ENCODE data around the gene ERC1. TPM values are rescaled to one million over a fixed set of nuclear protein-coding genes. Genes with fewer than 3 reads are reported as not detected.

The ERC1 gene
- total RNA-seq, 1 donor from 2014 or later: 16.6 TPM

DNA sequence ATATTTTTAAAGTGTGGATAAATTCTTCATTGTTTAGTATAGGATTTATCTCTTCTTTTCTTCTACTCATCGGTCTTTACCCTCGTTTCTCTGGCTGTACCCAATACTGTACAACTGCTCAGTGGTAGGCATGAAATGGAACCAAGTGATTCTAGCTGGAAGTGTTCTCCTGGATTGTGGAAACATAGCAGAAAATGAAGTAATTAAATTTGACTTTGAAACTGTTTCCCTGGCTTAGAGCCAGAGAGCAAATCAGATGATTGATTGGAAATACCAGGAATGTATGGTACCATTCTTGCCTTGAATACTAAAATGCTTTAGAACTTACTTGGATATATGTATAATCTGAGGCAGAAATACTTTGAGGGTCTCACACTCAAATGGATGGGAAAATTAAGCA is 292.3 kb downstream of the ERC1 start:
- Histone ChIP-seq H3K27me3 (ENCODE audit: control insufficient read depth, insufficient read depth, low read length) (no peaks in the 10 kb centered on the region), H3K4me3 (ENCODE audit: low read depth, low read length) (no peak overlapping the region), H3K36me3 (ENCODE audit: control insufficient read depth, insufficient read depth, low read length) (no peaks in the 10 kb centered on the region)
- no peak for DNase-seq (ENCODE audit: low read depth)
- no peak for FAIRE-seq
- no peak for TF ChIP-seq CTCF (IDR thresholded peaks at IDR 0.05; ENCODE audit: insufficient read depth, low read length, severe bottlenecking)

GRCh38 chr12:1284611-1285010 is 293.6 kb downstream of the ERC1 start:
- H3K36me3 ChIP-seq (ENCODE audit: control insufficient read depth, insufficient read depth, low read length): no peaks in the 10 kb centered on the region
- H3K4me3 ChIP-seq (ENCODE audit: low read depth, low read length): no peak overlapping the region
- no peak for TF ChIP-seq CTCF (IDR thresholded peaks at IDR 0.05; ENCODE audit: insufficient read depth, low read length, severe bottlenecking)
- no peak for DNase-seq (ENCODE audit: low read depth)
- no peaks in the 10 kb centered on the region for H3K27me3 ChIP-seq (ENCODE audit: control insufficient read depth, insufficient read depth, low read length)
- no peak for FAIRE-seq

DNA sequence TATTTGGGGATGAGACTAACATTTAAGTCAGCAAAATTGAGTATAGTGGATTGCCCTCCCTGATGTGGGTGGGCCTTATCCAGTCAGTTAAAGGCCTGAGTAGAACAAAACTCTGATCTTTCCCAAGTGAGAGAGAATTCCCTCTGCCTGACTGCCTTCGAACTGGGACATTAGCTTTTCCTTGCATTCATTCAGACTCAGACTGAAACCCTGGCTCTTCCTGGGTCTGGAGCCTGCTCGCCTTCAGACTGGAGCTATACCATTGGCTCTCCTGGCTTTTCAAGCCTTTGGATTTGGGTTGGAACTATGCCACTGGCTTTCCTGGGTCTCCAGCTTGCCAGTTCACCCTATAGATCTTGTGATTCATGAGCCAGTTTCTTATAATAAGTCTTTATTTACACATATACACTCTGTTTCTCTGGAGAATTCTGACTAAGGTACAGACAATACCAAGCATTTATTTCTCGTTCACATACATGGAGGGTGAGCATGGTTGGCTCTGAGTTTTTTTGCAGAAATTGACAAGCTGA is 296.5 kb downstream of the ERC1 start:
- TF ChIP-seq CTCF (IDR thresholded peaks at IDR 0.05; ENCODE audit: insufficient read depth, low read length, severe bottlenecking): no peak
- H3K4me3 ChIP-seq (ENCODE audit: low read depth, low read length): no peak overlapping the region
- H3K36me3 ChIP-seq (ENCODE audit: control insufficient read depth, insufficient read depth, low read length): peaks cover 2% of the 10 kb centered on the region
- H3K27me3 ChIP-seq (ENCODE audit: control insufficient read depth, insufficient read depth, low read length): no peaks in the 10 kb centered on the region
- DNase-seq (ENCODE audit: low read depth) (no peak), FAIRE-seq (no peak)

- Histone ChIP-seq H3K4me3 (ENCODE audit: low read depth, low read length) (no peak overlapping the region), H3K27me3 (ENCODE audit: control insufficient read depth, insufficient read depth, low read length) (no peaks in the 10 kb centered on the region), H3K36me3 (ENCODE audit: control insufficient read depth, insufficient read depth, low read length) (peaks cover 2% of the 10 kb centered on the region)
- no peak for DNase-seq (ENCODE audit: low read depth)
- no peak for FAIRE-seq
- TF ChIP-seq CTCF (IDR thresholded peaks at IDR 0.05; ENCODE audit: insufficient read depth, low read length, severe bottlenecking): no peak
Measured at GRCh38 chr12:1288333-1288732, 297.3 kb downstream of the ERC1 start.

GRCh38 chr12:1289371-1290155 is 298.5 kb downstream of the ERC1 start:
- DNase-seq (ENCODE audit: low read depth) (no peak), FAIRE-seq (no peak)
- TF ChIP-seq CTCF (IDR thresholded peaks at IDR 0.05; ENCODE audit: insufficient read depth, low read length, severe bottlenecking): no peak
- Histone ChIP-seq H3K36me3 (ENCODE audit: control insufficient read depth, insufficient read depth, low read length) (peaks cover 2% of the 10 kb centered on the region), H3K27me3 (ENCODE audit: control insufficient read depth, insufficient read depth, low read length) (no peaks in the 10 kb centered on the region), H3K4me3 (ENCODE audit: low read depth, low read length) (no peak overlapping the region)

Measured in bronchial epithelial cell (primary cell).